Bronchial epithelial cell (primary cell): ENCODE data around the gene ZFYVE19. TPM values are rescaled to one million over a fixed set of nuclear protein-coding genes. Genes with fewer than 3 reads are reported as not detected.

ENCODE experiments used
- DNase-seq: peaks from one replicate; pipeline ENCODE4 v3.0.0-alpha.2; 2010; ENCODE audit warnings: low read depth
- FAIRE-seq: peaks from 2 replicates; lab custom pipeline; 2011; peaks lifted over from hg19 to GRCh38; lab: Jason Lieb, UNC
- H3K27me3 ChIP-seq: 2 replicates; pipeline ENCODE4 v1.5.1; 2011; ENCODE audit warnings: low read length; ENCODE audit not compliant: control insufficient read depth, insufficient read depth
- H3K36me3 ChIP-seq: 2 replicates; pipeline ENCODE4 v1.5.1; 2011; ENCODE audit warnings: low read length; ENCODE audit not compliant: control insufficient read depth, insufficient read depth
- H3K4me3 ChIP-seq: 2 replicates; pipeline ENCODE4 v1.5.1; 2011; ENCODE audit warnings: mild to moderate bottlenecking, low read depth, low read length, control low read depth
- CTCF ChIP-seq: IDR thresholded peaks from 2 replicates; pipeline ENCODE4 v1.5.1; 2011; ENCODE audit warnings: mild to moderate bottlenecking, moderate library complexity, low read length, control low read depth, inconsistent platforms; ENCODE audit not compliant: insufficient read depth, severe bottlenecking
- total RNA-seq: library from RNA; depleted of rRNA; stranded (reverse); fragments of >200 nt; gene quantifications from 2 replicates; pipeline ENCODE4 v1.2.1, GENCODE V29; 2014

Gene ZFYVE19
- total RNA-seq, 1 donor from 2014 or later = 34.0 TPM

DNA sequence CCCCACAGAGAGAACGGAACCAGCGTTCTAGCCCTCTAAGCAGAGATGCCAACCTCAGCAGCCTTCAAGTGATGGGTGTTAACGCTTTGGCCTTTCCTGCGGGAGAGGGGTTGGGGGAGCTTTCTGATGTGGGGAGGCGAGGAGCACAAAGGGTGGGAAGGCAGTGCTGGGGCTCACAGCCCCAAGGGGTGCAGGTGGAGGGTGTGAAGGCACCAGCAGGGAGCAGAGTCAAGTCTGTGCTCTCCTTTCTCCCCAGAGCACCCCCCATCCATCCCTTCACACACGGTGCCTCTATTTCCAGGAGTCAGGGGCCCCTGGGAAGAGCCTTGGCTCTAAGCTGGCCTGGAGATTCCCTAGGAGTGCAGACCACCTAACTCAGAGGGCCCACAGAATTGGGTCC is 33.0 kb upstream of the ZFYVE19 start:
- no peak overlapping the region for H3K4me3 ChIP-seq
- H3K27me3 ChIP-seq = no peaks in the 10 kb centered on the region
- no peak for TF ChIP-seq CTCF
- H3K36me3 ChIP-seq = peaks cover 27% of the 10 kb centered on the region
- FAIRE-seq = no peak
- no peak for DNase-seq

DNA sequence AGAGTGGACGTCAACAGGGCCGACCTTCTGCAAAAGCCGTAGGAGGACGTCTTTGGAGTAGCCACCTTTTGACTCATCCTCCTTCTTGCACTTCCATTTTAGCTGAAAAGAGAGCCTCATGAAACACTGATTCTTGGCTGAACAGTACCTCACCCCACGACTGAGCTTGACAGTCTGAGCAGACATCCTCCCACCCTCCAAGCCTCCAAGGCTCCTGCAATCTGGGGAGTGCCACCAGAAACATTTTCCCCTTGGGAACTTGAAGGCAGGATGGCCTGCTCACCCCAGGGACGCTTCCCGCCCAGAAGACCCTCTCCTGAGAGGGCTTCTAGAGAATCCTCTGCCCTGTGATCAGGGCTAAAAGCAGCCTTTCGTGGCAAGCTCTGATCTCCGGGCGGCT is 31.9 kb upstream of the ZFYVE19 start:
- TF ChIP-seq CTCF = no peak
- Histone ChIP-seq H3K36me3 (peaks cover 36% of the 10 kb centered on the region), H3K4me3 (no peak overlapping the region), H3K27me3 (no peaks in the 10 kb centered on the region)
- DNase-seq = no peak
- peak; percentile 32 for FAIRE-seq

DNA sequence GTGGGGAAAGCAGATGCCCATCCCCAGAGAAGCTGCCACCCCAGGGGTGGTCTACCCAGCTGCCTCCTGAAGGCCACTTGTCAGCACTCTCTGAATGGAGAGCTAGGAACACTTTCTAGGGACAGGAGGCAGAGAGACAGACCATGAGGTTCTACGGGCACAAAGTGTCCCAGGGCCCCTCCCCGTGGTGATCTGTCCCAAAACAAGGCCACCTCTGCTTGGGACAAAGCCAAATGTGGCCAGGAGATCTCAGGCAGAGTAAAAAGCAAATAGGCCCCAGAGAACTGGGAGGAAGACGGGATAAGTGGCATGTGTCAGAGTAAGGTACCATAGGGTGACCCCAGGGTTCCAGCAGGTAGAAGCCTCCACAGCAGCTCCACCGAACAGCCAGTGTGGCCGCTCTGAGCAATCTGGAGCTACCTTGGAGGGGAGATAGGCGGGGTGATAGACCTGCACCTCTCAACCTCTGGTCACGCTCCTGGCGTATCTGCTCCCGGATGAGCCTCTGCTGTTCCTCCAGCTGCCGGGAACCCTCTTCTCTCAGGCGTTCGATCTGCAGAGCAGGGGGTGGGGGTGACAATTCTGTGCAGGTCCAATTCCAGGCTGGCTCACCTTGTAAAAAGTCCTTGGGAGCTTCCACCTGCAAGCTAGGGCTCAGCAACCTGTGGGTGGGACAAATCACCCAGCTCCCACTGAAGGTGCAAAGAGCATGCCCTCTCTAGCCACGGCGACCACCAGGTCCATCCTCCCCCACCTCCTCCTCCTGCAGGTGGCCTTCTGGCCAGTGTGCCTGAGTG is 31.0 kb upstream of the ZFYVE19 start:
- Histone ChIP-seq H3K36me3 (peaks cover 37% of the 10 kb centered on the region), H3K27me3 (no peaks in the 10 kb centered on the region), H3K4me3 (no peak overlapping the region)
- FAIRE-seq = no peak
- no peak for DNase-seq
- TF ChIP-seq CTCF = no peak

GRCh38 chr15:40776537-40777141 is 30.2 kb upstream of the ZFYVE19 start:
- FAIRE-seq (peak; percentile 99), DNase-seq (peak; percentile 89)
- H3K4me3 ChIP-seq = no peak overlapping the region
- TF ChIP-seq CTCF = no peak
- peaks cover 36% of the 10 kb centered on the region for H3K36me3 ChIP-seq
- no peaks in the 10 kb centered on the region for H3K27me3 ChIP-seq

GRCh38 chr15:40782609-40783227 is 24.2 kb upstream of the ZFYVE19 start:
- no peaks in the 10 kb centered on the region for H3K27me3 ChIP-seq
- peak; percentile 62 for FAIRE-seq
- peaks cover 13% of the 10 kb centered on the region for H3K36me3 ChIP-seq
- no peak overlapping the region for H3K4me3 ChIP-seq
- peak; percentile 65 for DNase-seq
- peak; percentile 97 for TF ChIP-seq CTCF
